MM.1S (cell line): ENCODE data around the gene TRDN.

Experiments
- DNase-seq: peaks from one replicate; pipeline ENCODE4 v3.0.0-alpha.2; 2015
- H2AFZ ChIP-seq: fragments of 300-600 bp; sonication (generic); 2 replicates; pipeline ENCODE4 v1.6.0; 2016; ENCODE audit warnings: antibody characterized with exemption, low read length
- H3F3A ChIP-seq: fragments of 300-600 bp; sonication (generic); 2 replicates; pipeline ENCODE4 v1.6.1; 2016; ENCODE audit warnings: mild to moderate bottlenecking, antibody characterized with exemption, low read length, moderate library complexity, mixed read lengths; ENCODE audit not compliant: insufficient read depth
- H3K27ac ChIP-seq: fragments of 300-600 bp; sonication (generic); 2 replicates; pipeline ENCODE4 v1.5.1; 2016; ENCODE audit warnings: mild to moderate bottlenecking, low read length
- H3K27me3 ChIP-seq: fragments of 300-600 bp; sonication (generic); replicated peaks from 2 replicates; pipeline ENCODE4 v1.6.0; 2016; ENCODE audit warnings: low read length; ENCODE audit not compliant: insufficient read depth
- H3K36me3 ChIP-seq: fragments of 300-600 bp; sonication (generic); replicated peaks from 2 replicates; pipeline ENCODE4 v1.6.1; 2016; ENCODE audit warnings: mild to moderate bottlenecking, low read length, mixed read lengths; ENCODE audit not compliant: insufficient read depth
- H3K4me1 ChIP-seq: fragments of 300-600 bp; sonication (generic); 2 replicates; pipeline ENCODE4 v1.6.1; 2016; ENCODE audit warnings: low read length, mixed read lengths
- H3K4me2 ChIP-seq: fragments of 300-600 bp; sonication (generic); 2 replicates; pipeline ENCODE4 v1.6.0; 2016; ENCODE audit warnings: low read depth, low read length
- H3K4me3 ChIP-seq: fragments of 300-600 bp; sonication (generic); 2 replicates; pipeline ENCODE4 v1.5.1; 2016; ENCODE audit warnings: low read length, mixed read lengths
- H3K79me2 ChIP-seq: fragments of 300-600 bp; sonication (generic); 2 replicates; pipeline ENCODE4 v1.6.1; 2016; ENCODE audit warnings: mixed run types, low read length, mixed read lengths
- H3K9ac ChIP-seq: fragments of 300-600 bp; sonication (generic); 2 replicates; pipeline ENCODE4 v1.6.1; 2016; ENCODE audit warnings: low read length, mixed read lengths
- H3K9me2 ChIP-seq: fragments of 300-600 bp; sonication (generic); replicated peaks from 2 replicates; pipeline ENCODE4 v1.6.1; 2016; ENCODE audit warnings: mild to moderate bottlenecking, low read length, mixed read lengths; ENCODE audit not compliant: insufficient read depth
- H3K9me3 ChIP-seq: fragments of 300-600 bp; sonication (generic); replicated peaks from 2 replicates; pipeline ENCODE4 v1.6.1; 2016; ENCODE audit warnings: mild to moderate bottlenecking, low read length, mixed read lengths; ENCODE audit not compliant: insufficient read depth
- H4K20me1 ChIP-seq: fragments of 300-600 bp; sonication (generic); 2 replicates; pipeline ENCODE4 v1.6.1; 2016; ENCODE audit warnings: mild to moderate bottlenecking, low read length, moderate library complexity, mixed read lengths; ENCODE audit not compliant: insufficient read depth
- CTCF ChIP-seq: fragments of 300-600 bp; sonication (generic); IDR thresholded peaks from 2 replicates; pipeline ENCODE4 v1.5.1; 2016; ENCODE audit warnings: antibody characterized with exemption, low read length, mixed read lengths
- EZH2 ChIP-seq: fragments of 300-600 bp; sonication (generic); optimal IDR thresholded peaks from 2 replicates; pipeline ENCODE3; 2017; ENCODE audit warnings: low read depth, mild to moderate bottlenecking, antibody characterized with exemption, low read length, mixed read lengths
- EZH2phosphoT487 ChIP-seq: fragments of 300-600 bp; sonication (generic); IDR thresholded peaks from 2 replicates; pipeline ENCODE4 v1.6.1; 2018; ENCODE audit warnings: antibody characterized with exemption, low read length

Gene TRDN

DNA sequence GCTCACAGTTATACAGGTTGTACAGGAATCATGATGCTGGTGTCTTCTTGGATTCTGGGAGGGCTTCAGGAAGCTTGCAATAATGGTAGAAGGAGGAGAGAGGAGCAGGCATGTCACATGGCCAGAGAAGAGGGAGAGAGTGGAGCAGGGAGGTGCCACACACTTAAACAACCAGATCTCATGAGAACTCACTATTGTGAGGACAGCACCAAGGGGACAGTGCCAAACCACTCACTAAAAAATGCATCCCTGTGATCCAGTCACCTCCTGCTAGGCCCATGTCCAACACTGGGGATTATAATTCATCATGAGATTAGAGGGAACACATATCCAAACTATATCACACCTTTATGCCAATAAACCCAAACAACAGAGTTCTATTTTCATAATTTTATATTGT is 67.2 kb downstream of the TRDN start:
- DNase-seq: no peak

GRCh38 chr6:123565529-123565928 is 71.2 kb downstream of the TRDN start:
- Histone ChIP-seq H3K36me3 (no peaks in the 10 kb centered on the region), H3K9ac (no peak overlapping the region), H3F3A (no peaks in the 10 kb centered on the region), H3K4me2 (no peak overlapping the region), H3K27ac (no peak overlapping the region), H3K9me2 (no peaks in the 10 kb centered on the region), H2AFZ (no peak overlapping the region), H4K20me1 (no peaks in the 10 kb centered on the region), H3K27me3 (no peaks in the 10 kb centered on the region), H3K4me1 (no peaks in the 10 kb centered on the region), H3K9me3 (no peaks in the 10 kb centered on the region), H3K79me2 (no peaks in the 10 kb centered on the region), H3K4me3 (no peak overlapping the region)
- DNase-seq: no peak
- no peak for TF ChIP-seq EZH2
- no peak for TF ChIP-seq CTCF
- TF ChIP-seq EZH2phosphoT487: no peak

More for the DNA sequence above, 67.2 kb downstream of the TRDN start:
- Histone ChIP-seq H3K27ac (no peak overlapping the region), H3K36me3 (no peaks in the 10 kb centered on the region), H4K20me1 (no peaks in the 10 kb centered on the region), H3K79me2 (no peaks in the 10 kb centered on the region), H2AFZ (no peak overlapping the region), H3K9me3 (no peaks in the 10 kb centered on the region), H3K4me3 (no peak overlapping the region), H3K4me1 (no peaks in the 10 kb centered on the region), H3F3A (no peaks in the 10 kb centered on the region), H3K9me2 (no peaks in the 10 kb centered on the region), H3K4me2 (no peak overlapping the region), H3K27me3 (no peaks in the 10 kb centered on the region), H3K9ac (no peak overlapping the region)
- no peak for TF ChIP-seq EZH2
- no peak for TF ChIP-seq CTCF
- no peak for TF ChIP-seq EZH2phosphoT487

GRCh38 chr6:123564361-123564760 is 72.4 kb downstream of the TRDN start:
- Histone ChIP-seq H3K36me3 (no peaks in the 10 kb centered on the region), H3K9ac (no peak overlapping the region), H3F3A (no peaks in the 10 kb centered on the region), H3K27me3 (no peaks in the 10 kb centered on the region), H3K4me1 (no peaks in the 10 kb centered on the region), H2AFZ (no peak overlapping the region), H3K9me2 (no peaks in the 10 kb centered on the region), H3K79me2 (no peaks in the 10 kb centered on the region), H3K27ac (no peak overlapping the region), H4K20me1 (no peaks in the 10 kb centered on the region), H3K4me2 (no peak overlapping the region), H3K4me3 (no peak overlapping the region), H3K9me3 (no peaks in the 10 kb centered on the region)
- TF ChIP-seq CTCF (no peak), EZH2 (no peak), EZH2phosphoT487 (no peak)
- no peak for DNase-seq
